ENCODE measurements around the gene ATP1B1. TPM values are rescaled to one million over a fixed set of nuclear protein-coding genes. Genes with fewer than 3 reads are reported as not detected.

ATP1B1 gene
- total and polyA plus RNA-seq, 7 experiments from 2014 or later = 0.54 to 10.6 (median 1.9) TPM

GRCh38 chr1:169102567-169102966, 3.9 kb upstream of the ATP1B1 start:
- H3K9me3 ChIP-seq (ENCODE audit: control insufficient read depth in 2 of 3, low read length in 3 of 3) = no peaks in the 10 kb centered on the region
- no peak overlapping the region for H3K4me3 ChIP-seq (ENCODE audit: low read length)
- H3K36me3 Mint-ChIP-seq = no peaks in the 10 kb centered on the region
- intact Hi-C loops (cut with micrococcal nuclease) = loop anchor here in 1 of 2 donors (10.0 kb wide), 4 partner anchors 498 to 1168 kb away; partner anchors contain the start of genes DCAF6 and MPC2
- H3K36me3 ChIP-seq (ENCODE audit: control insufficient read depth in 2 of 3, insufficient read depth in 3 of 3, low read length in 3 of 3) = no peaks in the 10 kb centered on the region
- DNase-seq (no peak), ATAC-seq (no peak)
- no peaks in the 10 kb centered on the region for H3K9me3 Mint-ChIP-seq
- CTCF ChIA-PET = no interaction called here
- POLR2A ChIA-PET = no interaction called here
- H3K4me3 Mint-ChIP-seq = no peak overlapping the region
- no peak overlapping the region for H3K27ac ChIP-seq (ENCODE audit: low read depth, low read length)
- peaks cover 0 to 24% (median 0%) of the 10 kb centered on the region in 5 donors for H3K27me3 Mint-ChIP-seq
- H3K4me1 ChIP-seq (ENCODE audit: control insufficient read depth in 2 of 2, insufficient read depth in 2 of 2, low read length in 2 of 2) = peaks cover 0 to 13% of the 10 kb centered on the region in 2 donors
- H3K27ac Mint-ChIP-seq = no peak overlapping the region
- peaks cover 6 to 15% (median 13%) of the 10 kb centered on the region in 7 donors for H3K4me1 Mint-ChIP-seq
- H3K27me3 ChIP-seq (ENCODE audit: control insufficient read depth in 2 of 2, insufficient read depth in 2 of 2, low read length in 2 of 2) = no peaks in the 10 kb centered on the region

- ChIA-PET POLR2A (no interaction called here), CTCF (interaction anchor here (1.2 kb wide), 1 partner anchor 9 kb away, joined by 3 read pairs; no protein-coding TSS in a partner anchor)
- Histone ChIP-seq H3K36me3 (ENCODE audit: control insufficient read depth in 2 of 3, insufficient read depth in 3 of 3, low read length in 3 of 3) (no peaks in the 10 kb centered on the region), H3K9me3 (ENCODE audit: control insufficient read depth in 2 of 3, low read length in 3 of 3) (no peaks in the 10 kb centered on the region), H3K4me1 (ENCODE audit: control insufficient read depth in 2 of 2, insufficient read depth in 2 of 2, low read length in 2 of 2) (peaks cover 0 to 16% of the 10 kb centered on the region in 2 donors), H3K27ac (ENCODE audit: low read depth, low read length) (no peak overlapping the region), H3K4me3 (ENCODE audit: low read length) (no peak overlapping the region), H3K27me3 (ENCODE audit: control insufficient read depth in 2 of 2, insufficient read depth in 2 of 2, low read length in 2 of 2) (no peaks in the 10 kb centered on the region)
- no peak overlapping the region for H3K4me3 Mint-ChIP-seq
- H3K27ac Mint-ChIP-seq = no peak overlapping the region
- intact Hi-C loops (cut with micrococcal nuclease) = loop anchor here in 1 of 2 donors (10.0 kb wide), 4 partner anchors 498 to 1168 kb away; partner anchors contain the start of genes DCAF6 and MPC2
- H3K36me3 Mint-ChIP-seq = no peaks in the 10 kb centered on the region
- no peaks in the 10 kb centered on the region for H3K9me3 Mint-ChIP-seq
- H3K4me1 Mint-ChIP-seq = peaks cover 8 to 19% (median 18%) of the 10 kb centered on the region in 7 donors
- ATAC-seq (no peak), DNase-seq (no peak)
- H3K27me3 Mint-ChIP-seq = peaks cover 0 to 27% (median 0%) of the 10 kb centered on the region in 5 donors
Measured at GRCh38 chr1:169103002-169103401, 3.5 kb upstream of the ATP1B1 start.

- intact Hi-C loops (cut with micrococcal nuclease) = loop anchor here in 1 of 2 donors (10.0 kb wide), 4 partner anchors 499 to 1169 kb away; partner anchors contain the start of genes DCAF6 and MPC2
- Mint-ChIP-seq H3K4me1 (peaks cover 9 to 24% (median 22%) of the 10 kb centered on the region in 7 donors), H3K27me3 (peaks cover 0 to 30% (median 0%) of the 10 kb centered on the region in 5 donors), H3K9me3 (no peaks in the 10 kb centered on the region), H3K36me3 (peaks cover 0 to 2% (median 0%) of the 10 kb centered on the region in 5 donors), H3K27ac (no peak overlapping the region), H3K4me3 (no peak overlapping the region)
- Histone ChIP-seq H3K4me1 (ENCODE audit: control insufficient read depth in 2 of 2, insufficient read depth in 2 of 2, low read length in 2 of 2) (peaks cover 0 to 16% of the 10 kb centered on the region in 2 donors), H3K27ac (ENCODE audit: low read depth, low read length) (no peak overlapping the region), H3K36me3 (ENCODE audit: control insufficient read depth in 2 of 3, insufficient read depth in 3 of 3, low read length in 3 of 3) (no peaks in the 10 kb centered on the region), H3K9me3 (ENCODE audit: control insufficient read depth in 2 of 3, low read length in 3 of 3) (no peaks in the 10 kb centered on the region), H3K4me3 (ENCODE audit: low read length) (no peak overlapping the region), H3K27me3 (ENCODE audit: control insufficient read depth in 2 of 2, insufficient read depth in 2 of 2, low read length in 2 of 2) (no peaks in the 10 kb centered on the region)
- CTCF ChIA-PET = interaction anchor here (1.2 kb wide), 1 partner anchor 10 kb away, joined by 3 read pairs; no protein-coding TSS in a partner anchor
- no peak for ATAC-seq
- POLR2A ChIA-PET = no interaction called here
- DNase-seq = no peak
Measured at GRCh38 chr1:169103480-169103893, 3.0 kb upstream of the ATP1B1 start.

- H3K27me3 ChIP-seq (ENCODE audit: control insufficient read depth in 2 of 2, insufficient read depth in 2 of 2, low read length in 2 of 2) = no peaks in the 10 kb centered on the region
- no peak for DNase-seq
- H3K27me3 Mint-ChIP-seq = peaks cover 0 to 30% (median 0%) of the 10 kb centered on the region in 5 donors
- intact Hi-C loops (cut with micrococcal nuclease) = loop anchor here (2.0 to 10.0 kb wide), 11 partner anchors 14 to 1170 kb away; partner anchors contain the start of genes DCAF6 (in 1 of the 2), MPC2 (in 1 of the 2), SFT2D2 (in 1 of the 2) and SLC19A2 (in 1 of the 2)
- CTCF ChIA-PET = no interaction called here
- POLR2A ChIA-PET = interaction anchor here (0.6 kb wide), 1 partner anchor 15 kb away, joined by 3 read pairs; no protein-coding TSS in a partner anchor
- H3K27ac Mint-ChIP-seq = peak overlapping the region in 4 of 9 donors; percentile 32 to 46 (median 36)
- peaks cover 17 to 40% (median 34%) of the 10 kb centered on the region in 7 donors for H3K4me1 Mint-ChIP-seq
- no peaks in the 10 kb centered on the region for H3K36me3 ChIP-seq (ENCODE audit: control insufficient read depth in 2 of 3, insufficient read depth in 3 of 3, low read length in 3 of 3)
- H3K36me3 Mint-ChIP-seq = peaks cover 0 to 2% (median 0%) of the 10 kb centered on the region in 5 donors
- no peak overlapping the region for H3K27ac ChIP-seq (ENCODE audit: low read depth, low read length)
- no peak overlapping the region for H3K4me3 ChIP-seq (ENCODE audit: low read length)
- peaks cover 5 to 21% of the 10 kb centered on the region in 2 donors for H3K4me1 ChIP-seq (ENCODE audit: control insufficient read depth in 2 of 2, insufficient read depth in 2 of 2, low read length in 2 of 2)
- H3K9me3 ChIP-seq (ENCODE audit: control insufficient read depth in 2 of 3, low read length in 3 of 3) = no peaks in the 10 kb centered on the region
- ATAC-seq = no peak
- no peaks in the 10 kb centered on the region for H3K9me3 Mint-ChIP-seq
- peak overlapping the region in 8 of 10 donors; percentile 62 to 87 (median 76) for H3K4me3 Mint-ChIP-seq
Measured at GRCh38 chr1:169105087-169105433, 1.4 kb upstream of the ATP1B1 start.

- H3K4me3 Mint-ChIP-seq = peak overlapping the region in 8 of 10 donors; percentile 62 to 93 (median 81)
- Histone ChIP-seq H3K4me3 (ENCODE audit: low read length) (peak overlapping the region; percentile 67), H3K27ac (ENCODE audit: low read depth, low read length) (peak overlapping the region; percentile 19), H3K36me3 (ENCODE audit: control insufficient read depth in 2 of 3, insufficient read depth in 3 of 3, low read length in 3 of 3) (no peaks in the 10 kb centered on the region), H3K4me1 (ENCODE audit: control insufficient read depth in 2 of 2, insufficient read depth in 2 of 2, low read length in 2 of 2) (peaks cover 7 to 21% of the 10 kb centered on the region in 2 donors), H3K27me3 (ENCODE audit: control insufficient read depth in 2 of 2, insufficient read depth in 2 of 2, low read length in 2 of 2) (no peaks in the 10 kb centered on the region), H3K9me3 (ENCODE audit: control insufficient read depth in 2 of 3, low read length in 3 of 3) (no peaks in the 10 kb centered on the region)
- ATAC-seq = peak; percentile 20
- H3K27me3 Mint-ChIP-seq = peaks cover 0 to 27% (median 0%) of the 10 kb centered on the region in 5 donors
- CTCF ChIA-PET = no interaction called here
- peak overlapping the region in 3 of 9 donors; percentile 32 to 46 (median 33) for H3K27ac Mint-ChIP-seq
- intact Hi-C loops (cut with micrococcal nuclease) = loop anchor here (1.0 to 10.0 kb wide), 19 partner anchors 15 to 1427 kb away; partner anchors contain the start of genes BLZF1 (in 1 of the 2), DCAF6 (in 1 of the 2), GORAB (in 1 of the 2) and MPC2 (in 1 of the 2)
- DNase-seq = peak in 2 of 9 donors; percentile 24 to 56
- H3K36me3 Mint-ChIP-seq = peaks cover 0 to 2% (median 0%) of the 10 kb centered on the region in 5 donors
- POLR2A ChIA-PET = interaction anchor here (0.5 to 0.6 kb wide), 2 partner anchors 16 to 1015 kb away, joined by 3 to 4 read pairs; no protein-coding TSS in a partner anchor
- H3K4me1 Mint-ChIP-seq = peaks cover 22 to 45% (median 39%) of the 10 kb centered on the region in 7 donors
- H3K9me3 Mint-ChIP-seq = no peaks in the 10 kb centered on the region
Measured at GRCh38 chr1:169105434-169106094, 926 bp upstream of the ATP1B1 start.

- peak in 3 of 9 donors; percentile 16 to 49 (median 16) for DNase-seq
- peak overlapping the region in 7 of 9 donors; percentile 16 to 62 (median 49) for H3K27ac Mint-ChIP-seq
- POLR2A ChIA-PET = no interaction called here
Measured at GRCh38 chr1:169106921-169107602, 572 bp downstream of the ATP1B1 start.

More at GRCh38 chr1:169106921-169107602, 572 bp downstream of the ATP1B1 start:
- H3K9me3 Mint-ChIP-seq = no peaks in the 10 kb centered on the region
- H3K36me3 ChIP-seq (ENCODE audit: control insufficient read depth in 2 of 3, insufficient read depth in 3 of 3, low read length in 3 of 3) = no peaks in the 10 kb centered on the region
- H3K4me1 Mint-ChIP-seq = peaks cover 24 to 48% (median 40%) of the 10 kb centered on the region in 7 donors
- H3K27me3 Mint-ChIP-seq = peaks cover 0 to 15% (median 0%) of the 10 kb centered on the region in 5 donors
- CTCF ChIA-PET = no interaction called here
- H3K27me3 ChIP-seq (ENCODE audit: control insufficient read depth in 2 of 2, insufficient read depth in 2 of 2, low read length in 2 of 2) = no peaks in the 10 kb centered on the region
- H3K4me1 ChIP-seq (ENCODE audit: control insufficient read depth in 2 of 2, insufficient read depth in 2 of 2, low read length in 2 of 2) = peaks cover 7 to 21% of the 10 kb centered on the region in 2 donors
- intact Hi-C loops (cut with micrococcal nuclease) = loop anchor here (1.0 to 10.0 kb wide), 19 partner anchors 16 to 1425 kb away; partner anchors contain the start of genes BLZF1 (in 1 of the 2), DCAF6 (in 1 of the 2), GORAB (in 1 of the 2) and MPC2 (in 1 of the 2)
- H3K4me3 ChIP-seq (ENCODE audit: low read length) = peak overlapping the region; percentile 57
- ATAC-seq = no peak
- no peaks in the 10 kb centered on the region for H3K9me3 ChIP-seq (ENCODE audit: control insufficient read depth in 2 of 3, low read length in 3 of 3)
- H3K4me3 Mint-ChIP-seq = peak overlapping the region; percentile 81 to 93 (median 86)
- no peak overlapping the region for H3K27ac ChIP-seq (ENCODE audit: low read depth, low read length)
- peaks cover 0 to 4% (median 0%) of the 10 kb centered on the region in 5 donors for H3K36me3 Mint-ChIP-seq
